ENCODE results near the gene NEDD4. TPM values are rescaled to one million over a fixed set of nuclear protein-coding genes. Genes with fewer than 3 reads are reported as not detected.

NEDD4 gene
- total RNA-seq, 1 donor from 2014 or later, result 28.4 TPM

DNA sequence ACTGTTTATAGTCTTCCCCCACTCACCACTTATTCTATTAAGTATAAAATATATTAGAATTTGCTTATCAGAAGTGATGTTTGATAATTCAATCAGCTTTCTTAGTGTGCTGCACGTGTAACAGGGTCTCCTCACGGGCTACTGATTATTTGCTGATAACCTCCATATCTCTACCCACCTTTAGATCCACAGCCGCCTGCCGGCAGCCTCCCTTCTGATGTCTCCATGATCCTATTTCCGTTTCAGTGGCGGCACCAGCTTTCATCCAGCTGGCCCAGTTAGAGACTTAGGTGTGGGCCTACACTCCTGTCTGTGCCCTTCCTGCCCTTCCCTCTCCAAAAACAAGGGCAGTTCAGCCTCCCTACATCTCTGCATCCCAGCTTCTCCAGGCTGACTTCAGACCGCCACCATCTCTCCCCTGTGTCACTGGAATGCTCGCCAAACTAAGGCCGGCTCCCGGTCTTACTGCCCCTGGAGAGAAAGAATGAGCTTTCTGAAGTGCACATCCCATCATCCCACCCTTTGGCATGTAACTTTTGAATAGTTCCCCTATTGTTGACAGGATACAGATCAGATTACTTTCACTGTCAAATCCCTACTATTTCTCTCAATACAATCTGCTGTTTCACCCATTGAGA, 173.9 kb downstream of the NEDD4 start:
- H3K27me3 Mint-ChIP-seq (ENCODE audit: low read depth), result no peaks in the 10 kb centered on the region
- no peaks in the 10 kb centered on the region for H3K9me3 Mint-ChIP-seq (ENCODE audit: low read depth)
- no peaks in the 10 kb centered on the region for H3K36me3 Mint-ChIP-seq (ENCODE audit: low read depth)
- no peak overlapping the region for H3K27ac Mint-ChIP-seq (ENCODE audit: unreplicated experiment)
- H3K4me3 Mint-ChIP-seq (ENCODE audit: unreplicated experiment), result no peak overlapping the region
- peaks cover 41% of the 10 kb centered on the region for H3K4me1 Mint-ChIP-seq (ENCODE audit: low read depth)
- TF ChIP-seq, protein P1, sequence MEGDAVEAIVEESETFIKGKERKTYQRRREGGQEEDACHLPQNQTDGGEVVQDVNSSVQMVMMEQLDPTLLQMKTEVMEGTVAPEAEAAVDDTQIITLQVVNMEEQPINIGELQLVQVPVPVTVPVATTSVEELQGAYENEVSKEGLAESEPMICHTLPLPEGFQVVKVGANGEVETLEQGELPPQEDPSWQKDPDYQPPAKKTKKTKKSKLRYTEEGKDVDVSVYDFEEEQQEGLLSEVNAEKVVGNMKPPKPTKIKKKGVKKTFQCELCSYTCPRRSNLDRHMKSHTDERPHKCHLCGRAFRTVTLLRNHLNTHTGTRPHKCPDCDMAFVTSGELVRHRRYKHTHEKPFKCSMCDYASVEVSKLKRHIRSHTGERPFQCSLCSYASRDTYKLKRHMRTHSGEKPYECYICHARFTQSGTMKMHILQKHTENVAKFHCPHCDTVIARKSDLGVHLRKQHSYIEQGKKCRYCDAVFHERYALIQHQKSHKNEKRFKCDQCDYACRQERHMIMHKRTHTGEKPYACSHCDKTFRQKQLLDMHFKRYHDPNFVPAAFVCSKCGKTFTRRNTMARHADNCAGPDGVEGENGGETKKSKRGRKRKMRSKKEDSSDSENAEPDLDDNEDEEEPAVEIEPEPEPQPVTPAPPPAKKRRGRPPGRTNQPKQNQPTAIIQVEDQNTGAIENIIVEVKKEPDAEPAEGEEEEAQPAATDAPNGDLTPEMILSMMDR (IDR thresholded peaks at IDR 0.05), result no peak
- DNase-seq (ENCODE audit: low spot score), result no peak

DNA sequence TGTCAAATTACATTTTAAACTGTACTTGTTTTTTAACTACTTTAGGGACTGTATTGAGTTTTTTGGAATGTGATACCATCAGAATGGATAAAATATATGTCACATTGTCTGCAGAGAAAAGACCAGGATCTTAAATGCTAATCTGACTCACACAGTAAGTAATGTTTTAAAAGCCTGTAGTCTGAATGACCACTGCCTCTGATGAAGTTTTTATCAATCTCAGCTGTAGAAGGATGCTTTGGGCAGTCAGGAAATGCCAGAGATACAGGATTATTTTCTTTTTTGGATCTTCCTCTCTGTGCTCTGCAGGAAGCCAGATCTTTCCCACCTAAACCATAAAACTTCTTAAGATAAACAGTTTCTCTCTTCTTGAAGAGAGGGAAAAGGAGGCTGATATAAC, 177.4 kb downstream of the NEDD4 start:
- no peak for DNase-seq (ENCODE audit: low spot score)
- Mint-ChIP-seq H3K27ac (ENCODE audit: unreplicated experiment) (peak overlapping the region; percentile 0), H3K4me3 (ENCODE audit: unreplicated experiment) (no peak overlapping the region)

DNA sequence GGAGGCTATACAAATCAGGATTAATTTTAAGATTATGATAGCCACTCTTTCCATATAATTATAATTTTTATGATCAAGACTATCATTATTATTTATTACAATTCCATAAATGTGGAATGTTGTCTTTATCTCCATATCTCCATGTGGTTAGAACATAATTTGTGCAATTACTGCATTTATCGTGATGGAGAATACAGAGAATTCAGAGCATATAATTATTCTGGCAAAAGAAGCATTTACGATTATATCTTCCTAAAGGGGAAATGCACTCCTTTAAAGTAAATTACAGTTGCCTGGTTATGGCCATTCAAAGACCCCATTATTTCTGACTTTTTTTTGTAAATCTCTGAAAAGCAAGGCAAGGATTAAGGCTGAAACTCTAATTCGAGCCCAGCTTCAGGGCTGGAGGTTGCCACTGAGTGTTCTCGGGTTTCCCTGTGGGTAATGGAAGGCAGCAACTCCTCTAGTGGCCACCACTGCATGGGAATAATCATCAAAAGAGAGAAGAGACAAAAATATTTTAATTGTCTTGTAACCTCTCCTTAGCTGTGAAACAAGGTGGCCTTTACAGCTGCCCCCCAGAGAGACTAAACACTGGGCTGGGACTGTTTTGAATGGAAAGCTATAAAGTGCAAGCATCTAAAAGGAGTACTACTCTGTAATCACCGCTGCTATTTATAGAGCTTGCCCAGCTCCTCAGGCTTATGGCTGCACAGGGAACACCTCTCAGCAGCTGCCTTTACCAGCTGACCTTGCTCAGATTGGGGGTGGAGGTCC, 190.6 kb downstream of the NEDD4 start:
- H3K27me3 Mint-ChIP-seq (ENCODE audit: low read depth), result no peaks in the 10 kb centered on the region
- no peak overlapping the region for H3K4me3 Mint-ChIP-seq (ENCODE audit: unreplicated experiment)
- H3K9me3 Mint-ChIP-seq (ENCODE audit: low read depth), result no peaks in the 10 kb centered on the region
- no peak for DNase-seq (ENCODE audit: low spot score)
- H3K27ac Mint-ChIP-seq (ENCODE audit: unreplicated experiment), result no peak overlapping the region
- TF ChIP-seq, protein P1 (IDR thresholded peaks at IDR 0.05), result no peak
- H3K36me3 Mint-ChIP-seq (ENCODE audit: low read depth), result no peaks in the 10 kb centered on the region
- peaks cover 13% of the 10 kb centered on the region for H3K4me1 Mint-ChIP-seq (ENCODE audit: low read depth)

More for the DNA sequence above, 177.4 kb downstream of the NEDD4 start:
- Mint-ChIP-seq H3K4me1 (ENCODE audit: low read depth) (peaks cover 24% of the 10 kb centered on the region), H3K36me3 (ENCODE audit: low read depth) (no peaks in the 10 kb centered on the region), H3K27me3 (ENCODE audit: low read depth) (no peaks in the 10 kb centered on the region), H3K9me3 (ENCODE audit: low read depth) (no peaks in the 10 kb centered on the region)
- TF ChIP-seq, protein P1 (IDR thresholded peaks at IDR 0.05), result no peak

DNA sequence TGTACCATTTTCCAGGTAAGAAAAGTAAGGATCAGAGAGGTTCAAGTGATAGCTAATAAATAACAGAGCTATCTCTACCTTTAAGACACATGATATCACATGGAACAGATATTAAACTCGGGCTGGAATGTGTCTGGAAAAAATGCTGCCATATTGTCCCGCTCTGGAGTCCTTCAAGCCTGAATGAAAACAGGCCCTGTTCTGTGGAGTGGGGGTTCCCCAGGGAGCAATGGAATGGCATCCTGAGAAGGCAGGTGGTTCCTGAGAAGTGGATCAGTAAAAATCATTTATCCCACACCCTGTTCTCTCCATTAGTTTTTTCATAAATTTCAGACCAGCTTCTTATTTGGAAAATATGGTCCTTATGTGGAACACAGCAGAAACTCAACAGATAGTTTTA, 193.2 kb downstream of the NEDD4 start:
- Mint-ChIP-seq H3K27me3 (ENCODE audit: low read depth) (no peaks in the 10 kb centered on the region), H3K9me3 (ENCODE audit: low read depth) (no peaks in the 10 kb centered on the region), H3K36me3 (ENCODE audit: low read depth) (no peaks in the 10 kb centered on the region), H3K4me1 (ENCODE audit: low read depth) (peaks cover 20% of the 10 kb centered on the region), H3K27ac (ENCODE audit: unreplicated experiment) (no peak overlapping the region), H3K4me3 (ENCODE audit: unreplicated experiment) (no peak overlapping the region)
- no peak for DNase-seq (ENCODE audit: low spot score)
- TF ChIP-seq, protein P1 (IDR thresholded peaks at IDR 0.05), result no peak

DNA sequence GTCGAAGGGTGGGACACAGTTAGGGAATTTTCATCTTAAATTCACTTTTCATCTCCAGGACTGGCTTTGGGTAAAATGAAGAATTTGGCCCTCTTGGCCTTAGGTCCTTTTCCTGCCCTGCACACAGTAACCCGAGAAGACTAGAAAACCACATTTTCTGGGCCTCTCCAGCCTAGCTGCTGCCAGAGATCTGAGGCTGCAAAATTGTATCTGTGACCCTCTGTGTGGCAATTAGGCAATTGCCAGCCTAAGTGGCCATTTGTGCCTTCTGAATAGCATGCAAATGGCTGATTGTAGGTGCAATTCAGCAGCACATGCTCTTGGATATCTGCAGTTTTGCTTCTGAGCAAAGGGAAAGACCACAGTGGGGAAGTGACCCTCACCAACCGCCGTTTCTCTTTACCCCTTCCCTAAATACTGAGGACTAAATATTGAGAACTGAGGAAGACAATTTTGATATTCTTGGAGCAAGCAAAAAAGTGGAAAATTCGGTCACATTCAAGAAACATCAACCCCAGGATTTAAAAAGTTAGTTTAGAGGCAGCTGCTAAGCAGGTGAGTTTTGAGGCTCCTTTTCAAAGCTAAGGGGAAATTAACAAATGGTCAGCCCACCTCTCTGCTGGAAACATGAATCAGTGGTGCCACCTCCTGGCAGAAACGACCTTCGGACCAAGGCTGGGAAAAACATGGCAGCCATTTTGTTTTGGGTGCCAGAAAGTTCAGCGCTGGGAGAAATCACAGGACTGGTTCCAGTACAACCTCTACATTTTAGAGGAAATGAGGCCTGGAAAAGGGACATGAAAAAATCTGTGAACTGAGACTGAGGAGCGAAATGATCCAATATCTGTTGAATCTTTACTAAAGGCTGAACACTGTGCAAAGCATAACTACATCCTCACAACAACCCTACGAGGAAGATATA, 193.9 kb downstream of the NEDD4 start:
- TF ChIP-seq, protein P1 (IDR thresholded peaks at IDR 0.05), result peak; percentile 86
- no peaks in the 10 kb centered on the region for H3K36me3 Mint-ChIP-seq (ENCODE audit: low read depth)
- peaks cover 20% of the 10 kb centered on the region for H3K4me1 Mint-ChIP-seq (ENCODE audit: low read depth)
- no peaks in the 10 kb centered on the region for H3K9me3 Mint-ChIP-seq (ENCODE audit: low read depth)
- H3K4me3 Mint-ChIP-seq (ENCODE audit: unreplicated experiment), result no peak overlapping the region
- DNase-seq (ENCODE audit: low spot score), result no peak
- H3K27me3 Mint-ChIP-seq (ENCODE audit: low read depth), result no peaks in the 10 kb centered on the region
- H3K27ac Mint-ChIP-seq (ENCODE audit: unreplicated experiment), result no peak overlapping the region

Measured in chondrocyte (in vitro differentiated cells).